K562 (cell line): Measurements from ENCODE around the gene CDKN2C. TPM values are rescaled to one million over a fixed set of nuclear protein-coding genes. Genes with fewer than 3 reads are reported as not detected.
A peak's percentile ranks its signal among the peaks of the same experiment; 100 is the strongest.

Source experiments
- BMI1 ChIP-seq: fragments of 150-350 bp; IDR thresholded peaks from 2 replicates; pipeline ENCODE4 v1.6.1; 2014; ENCODE audit warnings: low read length
- CEBPG ChIP-seq, 3 experiments: fragments of 200-800 bp in 1 of 3; sonication (Bioruptor generic) in 1 of 3; sonication (generic) in 1 of 3; formaldehyde crosslinking in 1 of 3; IDR thresholded peaks in 2 of 3; conservative IDR thresholded peaks in 1 of 3; 2 replicates each; pipeline versions ENCODE4 v1.6.1 to v1.8.0; 2016 to 2022; ENCODE audit warnings: missing compliant biosample characterization in 2 of 3, missing genetic modification characterization in 2 of 3, mild to moderate bottlenecking in 1 of 3, missing genetic modification reagents in 1 of 3
- DLX4 ChIP-seq: fragments of 250-450 bp; sonication (Bioruptor Pico); IDR thresholded peaks from 2 replicates; pipeline ENCODE4 v1.6.1; 2021; ENCODE audit warnings: mild to moderate bottlenecking
- HMGN3 ChIP-seq: IDR thresholded peaks from 2 replicates; pipeline ENCODE4 v1.6.1; 2011; ENCODE audit warnings: borderline replicate concordance, low read depth, mild to moderate bottlenecking, mixed read lengths, low read length; ENCODE audit not compliant: insufficient read length; ENCODE audit errors: extremely low read depth
- JUND ChIP-seq, 2 experiments: IDR thresholded peaks; 2 replicates in 1 of 2; 3 replicates in 1 of 2; pipeline ENCODE4 v1.6.1; 2011; ENCODE audit warnings: borderline replicate concordance in 2 of 2, low read depth in 2 of 2, low read length in 2 of 2, improper control_type of control experiment in 1 of 2, missing biosample characterization in 1 of 2, missing genetic modification characterization in 1 of 2, missing genetic modification reagents in 1 of 2
- KDM4B ChIP-seq, 2 experiments: fragments of 450-650 bp in 1 of 2; sonication (generic) in 1 of 2; IDR thresholded peaks; 2 replicates each; pipeline ENCODE4 v1.6.1; 2016 to 2017; ENCODE audit warnings: borderline replicate concordance in 2 of 2, antibody characterized with exemption in 1 of 2, low read depth in 1 of 2, mild to moderate bottlenecking in 1 of 2
- MECOM ChIP-seq: fragments of 250-450 bp; sonication (Bioruptor Pico); IDR thresholded peaks from 2 replicates; pipeline ENCODE4 v1.8.0; 2022; ENCODE audit warnings: inconsistent platforms
- MEF2A ChIP-seq: IDR thresholded peaks from 2 replicates; pipeline ENCODE4 v1.6.1; 2011; ENCODE audit warnings: low read depth, mild to moderate bottlenecking, low read length, moderate library complexity; ENCODE audit not compliant: control insufficient read depth
- NR0B1 ChIP-seq: fragments of 450-650 bp; IDR thresholded peaks from one replicate; pipeline ENCODE4 v1.6.1; 2018; ENCODE audit warnings: mild to moderate bottlenecking, moderate library complexity; ENCODE audit not compliant: partially characterized antibody
- PREB ChIP-seq: sonication (generic); formaldehyde crosslinking; IDR thresholded peaks from 2 replicates; pipeline ENCODE4 v1.8.1; 2023; ENCODE audit warnings: mild to moderate bottlenecking, missing genetic modification reagents
- RBM22 ChIP-seq: fragments of 200-400 bp; formaldehyde crosslinking; IDR thresholded peaks from 2 replicates; pipeline ENCODE4 v1.6.1; 2018; ENCODE audit warnings: low read length, low read depth; ENCODE audit not compliant: poor library complexity, severe bottlenecking
- RCOR1 ChIP-seq, 2 experiments: IDR thresholded peaks; 2 replicates each; pipeline ENCODE4 v1.6.1; 2012; ENCODE audit warnings: low read depth in 2 of 2, low read length in 2 of 2, borderline replicate concordance in 1 of 2, improper control_type of control experiment in 1 of 2
- RFX7 ChIP-seq: fragments of 250-450 bp; sonication (Bioruptor Pico); IDR thresholded peaks from 2 replicates; pipeline ENCODE4 v1.5.1; 2021; ENCODE audit warnings: mild to moderate bottlenecking
- TCF7 ChIP-seq: sonication (generic); IDR thresholded peaks from 2 replicates; pipeline ENCODE4 v1.6.1; 2016; ENCODE audit warnings: antibody characterized with exemption, borderline replicate concordance
- TCF7L2 ChIP-seq: fragments of 150-350 bp; IDR thresholded peaks from 2 replicates; pipeline ENCODE4 v1.6.1; 2016; ENCODE audit warnings: low read depth, mild to moderate bottlenecking, low read length, moderate library complexity
- ZNF518B ChIP-seq: fragments of 250-450 bp; sonication (Bioruptor Pico); IDR thresholded peaks from 2 replicates; pipeline ENCODE4 v1.5.0; 2021; ENCODE audit warnings: mild to moderate bottlenecking, moderate library complexity
- polyA plus RNA-seq, 8 experiments: library from polyadenylated mRNA; depleted of rRNA in 4 of 8; stranded (reverse) in 5 of 8; unstranded in 3 of 8; fragments of >200 nt; fragmentation: Nextera tagmentation in 2 of 8; fragmentation: Illumina TruSeq in 1 of 8; extraction: Ambion mirVana in 2 of 8; extraction: Trizol in 1 of 8; gene quantifications; 2 replicates each; pipeline versions ENCODE4 v1.2.1 to v1.2.3, GENCODE V29; 2011 to 2014; ENCODE audit warnings: inconsistent platforms in 1 of 8, missing spikeins in 1 of 8
- total RNA-seq, 7 experiments: library from RNA; depleted of rRNA in 6 of 7; stranded (reverse); fragments of >200 nt in 6 of 7; fragmentation: Illumina TruSeq in 2 of 7; extraction: Trizol in 2 of 7; gene quantifications; 2 replicates each; pipeline versions ENCODE4 v1.2.1 to v1.2.3, GENCODE V29; 2011 to 2021; ENCODE audit warnings: low replicate concordance in 1 of 7

The CDKN2C gene
- total and polyA plus RNA-seq, 9 of the 15 experiments (the other 6 are each of a cell fraction or from before 2014, with no cell fraction given), result 11.9 to 74.3 (median 45.9) TPM

GRCh38 chr1:50968158-50968820 lies 1.8 kb upstream of the CDKN2C start (continued):
- TF ChIP-seq ZNF518B (CRISPR knock-in tag) (no peak), NR0B1 (no peak), BMI1 (no peak), HMGN3 (no peak), RBM22 (no peak), TCF7 (peak; percentile 78; the same call in 1 of the 2 replicates), JUND (IDR thresholded peaks at IDR 0.05; ENCODE audit: borderline replicate concordance, low read depth, low read length) (no peak), JUND (tag; IDR thresholded peaks at IDR 0.05; ENCODE audit: borderline replicate concordance, low read depth, low read length) (peak; percentile 6; the same call in 1 of the 3 replicates), KDM4B (IDR thresholded peaks at IDR 0.05; ENCODE audit: borderline replicate concordance in 2 of 2, low read depth in 1 of 2) (peak in 1 of 2 experiments; percentile 36; a peak in 1 of 4 replicates), PREB (CRISPR knock-in tag) (no peak), RFX7 (CRISPR knock-in tag) (no peak), CEBPG (CRISPR knock-in tag; IDR thresholded peaks at IDR 0.05) (no peak), CEBPG (tag; conservative IDR thresholded peaks at IDR 0.05 in 1 of 2, IDR thresholded peaks at IDR 0.05 in 1 of 2) (no peak), DLX4 (CRISPR knock-in tag) (no peak), TCF7L2 (no peak), MECOM (CRISPR knock-in tag) (no peak), RCOR1 (IDR thresholded peaks at IDR 0.05; ENCODE audit: borderline replicate concordance in 1 of 2, low read depth in 2 of 2, low read length in 2 of 2) (peak in 1 of 2 experiments; percentile 6; a peak in 2 of 4 replicates), MEF2A (no peak)
